Hippocampal formation (tissue), 2 donors: ENCODE results near the gene TBC1D14.

Experiments used
- DNase-seq, 2 donors: peaks; one replicate each; lab custom pipeline; 2025; lab: John Stamatoyannopoulos, UW

TBC1D14 gene, protein sequence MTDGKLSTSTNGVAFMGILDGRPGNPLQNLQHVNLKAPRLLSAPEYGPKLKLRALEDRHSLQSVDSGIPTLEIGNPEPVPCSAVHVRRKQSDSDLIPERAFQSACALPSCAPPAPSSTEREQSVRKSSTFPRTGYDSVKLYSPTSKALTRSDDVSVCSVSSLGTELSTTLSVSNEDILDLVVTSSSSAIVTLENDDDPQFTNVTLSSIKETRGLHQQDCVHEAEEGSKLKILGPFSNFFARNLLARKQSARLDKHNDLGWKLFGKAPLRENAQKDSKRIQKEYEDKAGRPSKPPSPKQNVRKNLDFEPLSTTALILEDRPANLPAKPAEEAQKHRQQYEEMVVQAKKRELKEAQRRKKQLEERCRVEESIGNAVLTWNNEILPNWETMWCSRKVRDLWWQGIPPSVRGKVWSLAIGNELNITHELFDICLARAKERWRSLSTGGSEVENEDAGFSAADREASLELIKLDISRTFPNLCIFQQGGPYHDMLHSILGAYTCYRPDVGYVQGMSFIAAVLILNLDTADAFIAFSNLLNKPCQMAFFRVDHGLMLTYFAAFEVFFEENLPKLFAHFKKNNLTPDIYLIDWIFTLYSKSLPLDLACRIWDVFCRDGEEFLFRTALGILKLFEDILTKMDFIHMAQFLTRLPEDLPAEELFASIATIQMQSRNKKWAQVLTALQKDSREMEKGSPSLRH

GRCh38 chr4:6909113-6909969, at the start of gene TBC1D14:
TBC1D14 (plus strand) TSS chr4:6909826; CDS start chr4:6923390, 13,564 bp downstream.
- peak; percentile 83 to 90 for DNase-seq

GRCh38 chr4:6868386-6868785, 41.2 kb upstream of the TBC1D14 start:
- no peak for DNase-seq

- DNase-seq = no peak
These were observed 39.7 kb upstream of the TBC1D14 start for GRCh38 chr4:6869944-6870343.

DNA sequence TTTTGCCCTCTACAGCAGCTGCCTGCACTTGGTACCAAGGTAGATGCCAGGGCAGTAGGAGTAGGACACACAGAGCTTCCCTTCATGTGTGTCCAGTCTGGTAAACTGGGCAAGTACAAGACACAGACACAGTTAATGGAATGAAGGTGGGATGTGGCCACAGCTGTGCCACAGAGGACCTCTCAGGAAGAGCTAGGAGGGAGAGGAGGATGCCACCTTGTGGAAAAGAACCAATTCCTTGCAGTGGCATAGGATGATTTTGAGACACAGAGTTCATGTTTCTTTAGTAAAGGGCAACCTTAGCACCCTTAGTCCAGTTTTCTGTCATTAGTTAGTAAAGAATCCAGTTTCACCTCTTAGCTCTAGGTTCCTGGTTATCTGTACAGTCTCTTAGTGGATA, 36.3 kb upstream of the TBC1D14 start:
- DNase-seq = no peak

DNA sequence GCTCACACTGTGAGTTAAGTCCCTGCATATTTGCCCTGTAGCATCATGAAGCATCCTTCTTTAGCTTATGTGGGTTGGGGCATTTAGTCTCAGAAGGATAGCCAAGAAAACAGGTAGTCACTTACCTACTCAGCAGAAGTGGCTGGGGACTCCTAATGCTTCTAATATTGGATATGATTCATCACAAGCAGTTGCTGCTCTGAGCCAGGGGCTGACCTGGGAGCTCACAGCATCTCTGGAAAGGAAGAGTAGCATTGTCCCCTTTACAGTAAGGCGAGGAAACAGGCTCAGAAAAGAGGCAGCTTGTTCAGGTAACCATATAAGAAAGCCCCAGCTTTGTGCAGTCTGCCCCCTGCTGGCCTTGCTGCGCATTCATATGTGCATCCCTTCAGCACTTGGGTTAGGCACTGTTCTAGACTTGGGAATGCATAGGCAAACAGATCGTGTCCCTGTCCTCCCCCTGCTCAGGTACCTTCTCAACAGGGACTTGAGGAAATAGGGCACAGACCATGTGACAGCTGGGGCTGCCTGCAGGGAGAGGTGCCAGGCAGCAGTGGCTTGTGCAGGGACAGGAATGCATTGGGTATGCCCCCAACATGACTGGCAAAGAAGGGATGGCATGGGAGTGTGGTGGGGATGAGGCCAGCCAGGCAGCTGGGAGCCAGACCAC, 35.7 kb upstream of the TBC1D14 start:
- DNase-seq = peak; percentile 54 to 65

GRCh38 chr4:6874981-6875380, 34.6 kb upstream of the TBC1D14 start:
- DNase-seq = no peak

- peak; percentile 18 to 53 for DNase-seq
These were observed 34.2 kb upstream of the TBC1D14 start for GRCh38 chr4:6875431-6875831.

GRCh38 chr4:6876440-6876839, 33.2 kb upstream of the TBC1D14 start:
- DNase-seq = no peak

DNA sequence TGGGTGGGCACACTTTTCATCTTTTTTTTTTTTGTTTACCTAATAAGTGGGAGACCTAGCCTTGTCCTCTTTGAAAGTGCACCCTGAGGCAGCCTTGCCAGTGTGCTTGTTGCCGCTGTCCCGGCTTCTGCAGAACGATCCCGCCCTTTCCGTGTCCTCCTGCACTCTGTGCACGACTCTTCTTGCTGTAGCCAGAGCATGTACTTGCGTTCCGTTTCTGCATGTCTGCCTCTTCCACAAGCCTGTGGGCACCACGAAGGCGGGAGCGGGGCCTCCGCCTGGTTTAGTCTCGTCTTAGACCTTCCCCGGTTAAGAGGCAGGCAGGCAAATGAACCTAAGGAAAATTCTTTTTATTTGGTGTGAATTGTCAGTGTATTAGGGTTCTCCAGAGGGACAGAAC, 32.6 kb upstream of the TBC1D14 start:
- no peak for DNase-seq

GRCh38 chr4:6878451-6879059, 31.1 kb upstream of the TBC1D14 start:
- DNase-seq = no peak

DNA sequence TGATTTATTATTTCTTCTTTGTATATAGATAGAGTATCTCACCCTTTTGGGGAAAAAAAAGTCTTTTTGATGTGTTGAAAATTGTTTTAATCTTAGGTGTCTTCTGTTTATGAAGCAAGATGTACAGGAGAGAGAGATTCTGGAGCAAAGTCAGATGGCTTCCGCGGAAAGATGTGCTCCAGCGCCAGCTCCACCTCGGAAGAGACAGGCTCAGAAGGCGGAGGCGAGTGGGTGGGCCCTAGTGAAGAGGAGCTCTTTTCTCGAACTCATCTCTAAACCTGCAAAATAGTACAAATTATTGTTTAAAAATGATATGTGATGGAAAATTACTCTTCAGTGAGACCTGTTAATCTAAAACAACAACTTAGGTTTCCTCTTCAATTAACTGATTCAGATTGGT, 28.9 kb upstream of the TBC1D14 start:
- DNase-seq = no peak

DNA sequence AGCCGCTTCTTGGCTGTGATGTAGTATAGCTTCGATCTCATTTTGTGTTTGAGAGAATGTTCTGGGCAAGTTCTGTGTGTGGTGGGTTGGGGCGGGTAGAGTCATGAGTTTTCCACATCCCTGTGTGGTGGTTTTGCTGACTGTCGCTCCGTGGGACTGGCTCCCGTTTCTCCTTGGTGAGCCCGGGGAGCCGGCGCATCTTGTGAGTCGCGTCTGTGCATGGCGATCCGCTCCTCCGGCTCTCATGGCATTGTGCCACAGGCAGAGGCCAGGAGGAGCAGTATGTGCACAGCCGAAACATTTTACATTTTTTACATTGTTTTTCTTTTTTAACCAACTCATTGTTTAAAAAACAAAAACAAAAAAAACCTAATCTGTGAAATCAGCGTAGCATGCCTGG, 27.7 kb upstream of the TBC1D14 start:
- DNase-seq = no peak

GRCh38 chr4:6884341-6884870, 25.2 kb upstream of the TBC1D14 start:
- DNase-seq = no peak

DNA sequence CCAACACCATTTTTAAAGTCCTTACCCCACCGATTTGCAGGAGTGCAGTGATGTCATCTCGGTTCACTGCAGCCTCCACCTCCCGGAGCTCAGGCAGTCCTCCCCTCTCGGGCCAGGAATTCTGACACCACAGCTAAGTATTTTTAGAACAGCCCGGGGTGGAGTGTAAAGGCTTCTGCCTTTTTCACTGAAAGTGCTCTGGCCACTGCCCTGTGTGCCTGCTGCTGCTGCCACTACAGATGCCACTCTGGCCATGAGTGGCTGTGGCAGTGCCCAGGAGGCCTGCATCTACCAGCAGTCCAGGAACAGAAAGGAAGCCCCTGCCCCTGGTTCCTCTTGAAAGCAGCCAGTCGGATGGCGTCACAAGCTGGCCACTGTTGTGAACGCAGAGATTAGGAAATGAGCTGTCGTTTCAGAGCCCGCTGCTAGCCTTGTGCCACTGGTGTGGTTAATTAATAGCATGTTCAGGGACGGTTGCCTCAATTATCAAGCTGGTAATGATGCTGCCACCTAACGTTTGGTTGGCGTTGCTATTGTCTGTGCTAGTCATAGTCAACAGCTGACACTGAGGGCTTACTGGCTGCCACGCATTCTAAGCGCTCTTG, 23.6 kb upstream of the TBC1D14 start:
- DNase-seq = peak; percentile 61 to 90

GRCh38 chr4:6886886-6887285, 22.7 kb upstream of the TBC1D14 start:
- no peak for DNase-seq

- no peak for DNase-seq
These were observed 21.8 kb upstream of the TBC1D14 start for GRCh38 chr4:6887591-6888371.

- no peak for DNase-seq
These were observed 21.0 kb upstream of the TBC1D14 start for GRCh38 chr4:6888506-6889071.

GRCh38 chr4:6889101-6889735, 20.4 kb upstream of the TBC1D14 start:
- no peak for DNase-seq

DNA sequence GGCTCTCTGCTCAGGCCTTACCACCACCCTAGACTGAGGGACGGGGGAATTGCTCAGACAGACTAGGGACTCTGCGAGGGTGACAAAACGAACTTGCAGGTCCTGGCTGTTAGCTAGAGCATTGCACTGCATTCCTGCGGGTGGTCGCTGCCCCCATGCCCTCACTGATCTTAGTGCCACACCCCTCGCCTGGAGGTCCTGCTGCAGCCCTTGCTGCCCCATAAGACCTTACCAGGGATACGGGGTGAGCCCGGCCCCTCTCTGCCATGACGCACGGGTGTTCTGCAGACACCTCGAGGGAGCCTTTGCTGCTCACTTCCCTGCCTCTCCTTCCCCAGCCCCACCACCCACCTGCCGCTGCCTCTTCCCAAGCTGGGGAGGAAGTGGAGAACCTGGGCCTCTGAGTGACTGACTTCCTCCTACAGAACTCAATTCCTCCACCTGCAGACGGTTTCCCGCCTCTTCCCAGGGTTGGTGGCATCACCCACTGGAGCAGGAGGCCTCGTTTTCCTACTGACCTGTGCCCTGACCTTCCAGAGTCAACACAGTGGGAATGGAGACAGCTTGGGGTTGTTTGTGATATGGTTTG, 19.8 kb upstream of the TBC1D14 start:
- no peak for DNase-seq
